Measurements from ENCODE around the gene FAN1. TPM values are rescaled to one million over a fixed set of nuclear protein-coding genes. Genes with fewer than 3 reads are reported as not detected.

Gene FAN1
- total and polyA plus RNA-seq, 5 donors, result 9.2 to 24.4 (median 22.1) TPM

GRCh38 chr15:30919877-30920550 is 16.3 kb downstream of the FAN1 start:
- Histone ChIP-seq H3K27ac (ENCODE audit: low read length) (no peak overlapping the region), H3K4me3 (ENCODE audit: low read length) (no peak overlapping the region), H3K27me3 (ENCODE audit: control insufficient read depth, insufficient read depth) (no peaks in the 10 kb centered on the region), H3K4me1 (ENCODE audit: control insufficient read depth, insufficient read depth, low read length) (peaks cover 5% of the 10 kb centered on the region), H3K9me3 (ENCODE audit: control insufficient read depth, low read length) (no peaks in the 10 kb centered on the region)
- no peak for DNase-seq
- WGBS, result 87% methylated on average over 5 of the region's 5 CpGs
- intact Hi-C loops (cut with DNase I), result no loop called here
- ATAC-seq, result no peak

DNA sequence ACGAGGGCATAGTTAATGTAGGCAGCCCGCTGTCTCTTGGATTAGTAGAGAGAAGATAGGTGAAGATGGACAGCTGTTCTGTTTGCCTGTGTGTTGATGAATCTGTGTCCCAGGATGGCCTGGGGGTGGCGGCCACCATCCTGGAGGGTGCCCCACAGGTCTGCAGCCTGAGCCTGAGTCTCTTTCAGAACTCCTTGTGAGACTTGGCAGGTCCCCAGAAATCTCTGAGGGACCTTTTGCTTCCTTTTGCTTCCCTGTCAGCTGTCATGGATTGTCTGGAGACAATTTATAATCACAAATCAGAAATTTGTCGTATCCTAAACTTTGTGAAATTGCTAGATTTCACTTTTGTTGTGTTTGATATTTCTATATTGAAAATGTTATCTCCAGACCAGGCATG is 17.4 kb downstream of the FAN1 start:
- no peaks in the 10 kb centered on the region for H3K9me3 ChIP-seq (ENCODE audit: control insufficient read depth, low read length)
- ATAC-seq (no peak), DNase-seq (no peak)
- WGBS, result 82% methylated on average over 4 of the region's 4 CpGs
- peaks cover 5% of the 10 kb centered on the region for H3K4me1 ChIP-seq (ENCODE audit: control insufficient read depth, insufficient read depth, low read length)
- intact Hi-C loops (cut with DNase I), result no loop called here
- no peak overlapping the region for H3K27ac ChIP-seq (ENCODE audit: low read length)
- no peak overlapping the region for H3K4me3 ChIP-seq (ENCODE audit: low read length)
- H3K27me3 ChIP-seq (ENCODE audit: control insufficient read depth, insufficient read depth), result no peaks in the 10 kb centered on the region

DNA sequence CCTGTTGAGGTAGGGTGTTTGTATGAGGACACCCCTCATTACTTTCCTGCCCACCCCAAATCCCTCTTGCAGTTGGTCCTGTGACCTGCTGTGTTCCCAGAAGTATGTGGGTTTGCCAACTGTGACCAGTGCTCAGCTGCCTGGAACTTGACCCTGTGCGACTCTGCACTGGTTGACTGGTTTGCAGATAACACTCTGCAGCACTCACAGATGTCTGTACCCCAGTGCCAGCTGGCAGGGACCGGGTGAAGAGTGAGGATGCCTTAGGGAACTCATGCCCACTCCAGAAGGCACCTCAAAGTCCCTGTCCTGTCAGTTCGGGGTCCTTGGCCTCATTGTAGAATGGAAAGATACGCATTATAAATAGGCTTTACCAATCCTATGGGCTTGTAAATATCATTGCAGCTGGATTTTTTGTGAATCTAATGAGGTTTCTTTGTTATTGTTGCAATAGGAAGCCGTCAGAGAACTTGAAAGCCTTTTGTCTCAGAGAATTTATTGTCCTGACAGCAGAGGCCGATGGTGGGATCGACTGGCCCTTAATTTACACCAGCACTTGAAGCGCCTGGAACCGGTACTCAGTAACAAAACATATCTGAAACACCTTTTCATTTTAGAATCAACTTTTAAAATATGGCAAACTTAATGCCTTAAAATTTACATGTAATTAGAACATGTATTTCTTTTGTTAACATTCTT is 18.2 kb downstream of the FAN1 start:
- Histone ChIP-seq H3K4me3 (ENCODE audit: low read length) (no peak overlapping the region), H3K27me3 (ENCODE audit: control insufficient read depth, insufficient read depth) (no peaks in the 10 kb centered on the region), H3K27ac (ENCODE audit: low read length) (peak overlapping the region; percentile 59), H3K9me3 (ENCODE audit: control insufficient read depth, low read length) (no peaks in the 10 kb centered on the region), H3K4me1 (ENCODE audit: control insufficient read depth, insufficient read depth, low read length) (peaks cover 5% of the 10 kb centered on the region)
- 63% methylated on average over 9 of the region's 9 CpGs for WGBS
- ATAC-seq (peak; percentile 87 to 93), DNase-seq (peak; percentile 49 to 84 (median 81))
- intact Hi-C loops (cut with DNase I), result no loop called here

DNA sequence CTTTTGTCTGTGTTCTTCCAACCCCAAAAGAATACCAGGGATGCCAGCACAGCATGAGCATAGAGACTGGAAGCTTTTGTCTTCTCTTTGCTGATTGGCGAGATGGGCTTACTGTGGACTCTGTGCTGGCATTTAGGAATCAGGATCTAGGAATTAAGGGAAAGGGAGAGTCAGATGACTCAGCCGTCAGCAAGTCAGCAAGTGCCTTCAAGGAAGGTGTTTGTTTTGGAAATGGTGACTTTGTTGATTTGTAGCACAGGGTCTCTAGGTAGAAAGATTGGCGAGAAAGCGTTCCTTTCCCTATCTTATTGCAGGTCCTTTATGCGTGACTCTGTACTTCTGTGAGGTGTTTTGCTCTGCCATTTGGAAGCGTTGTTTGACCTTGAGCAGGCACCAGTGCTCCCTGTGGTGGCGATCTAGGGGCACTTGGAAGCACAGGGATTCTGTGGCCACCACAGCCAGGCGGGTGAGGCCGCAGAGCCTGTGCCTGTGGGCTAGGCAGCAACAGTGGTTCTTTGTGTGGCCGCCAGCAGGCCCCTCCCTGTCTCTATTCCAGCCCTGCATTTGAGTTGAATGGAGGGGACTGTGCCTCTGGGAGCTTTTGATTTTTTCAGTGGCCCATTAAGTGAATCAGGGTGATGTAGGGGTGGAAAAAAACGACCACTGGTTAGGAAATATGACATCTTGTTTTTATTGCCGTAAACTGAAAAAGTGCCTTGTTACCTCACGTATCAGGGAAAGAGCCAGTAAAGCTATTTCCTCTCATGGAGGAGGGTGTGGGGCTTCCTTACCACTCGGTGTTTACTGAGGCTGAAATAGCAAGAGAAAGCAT is 19.0 kb downstream of the FAN1 start:
- WGBS, result 62% methylated on average over 14 of the region's 14 CpGs
- Histone ChIP-seq H3K27ac (ENCODE audit: low read length) (peak overlapping the region; percentile 73), H3K4me1 (ENCODE audit: control insufficient read depth, insufficient read depth, low read length) (peaks cover 4% of the 10 kb centered on the region), H3K27me3 (ENCODE audit: control insufficient read depth, insufficient read depth) (no peaks in the 10 kb centered on the region), H3K9me3 (ENCODE audit: control insufficient read depth, low read length) (no peaks in the 10 kb centered on the region), H3K4me3 (ENCODE audit: low read length) (no peak overlapping the region)
- intact Hi-C loops (cut with DNase I), result no loop called here
- ATAC-seq (peak; percentile 56 to 79), DNase-seq (peak in 1 of 3 donors; percentile 67)

DNA sequence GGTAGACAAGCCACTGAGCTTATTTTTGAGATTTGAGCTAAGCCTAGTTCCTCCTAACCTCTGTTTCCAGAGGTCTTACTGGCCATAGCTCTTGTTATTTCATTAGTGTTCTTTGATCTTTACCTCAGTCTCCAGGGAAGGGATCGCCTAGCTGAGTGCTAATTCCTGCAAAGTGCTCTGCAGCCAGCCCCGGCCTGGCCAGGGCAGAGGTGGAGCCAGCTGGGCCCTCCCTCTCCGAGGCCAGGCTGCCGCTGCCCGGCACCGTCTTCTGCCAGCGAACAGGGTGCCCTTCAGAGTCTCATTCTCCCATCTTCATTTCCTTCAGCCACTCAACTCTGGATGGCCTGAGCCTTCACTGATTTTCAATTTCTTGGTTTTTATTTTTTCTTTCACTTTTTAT is 19.7 kb downstream of the FAN1 start:
- H3K27ac ChIP-seq (ENCODE audit: low read length), result peak overlapping the region; percentile 41
- no peaks in the 10 kb centered on the region for H3K27me3 ChIP-seq (ENCODE audit: control insufficient read depth, insufficient read depth)
- H3K4me1 ChIP-seq (ENCODE audit: control insufficient read depth, insufficient read depth, low read length), result peaks cover 4% of the 10 kb centered on the region
- DNase-seq (peak in 2 of 3 donors; percentile 69 to 71), ATAC-seq (peak; percentile 64 to 70)
- intact Hi-C loops (cut with DNase I), result no loop called here
- no peaks in the 10 kb centered on the region for H3K9me3 ChIP-seq (ENCODE audit: control insufficient read depth, low read length)
- H3K4me3 ChIP-seq (ENCODE audit: low read length), result no peak overlapping the region
- 64% methylated on average over 7 of the region's 7 CpGs for WGBS

GRCh38 chr15:30924353-30924752 is 20.6 kb downstream of the FAN1 start:
- no peak overlapping the region for H3K4me3 ChIP-seq (ENCODE audit: low read length)
- 87% methylated on average over 5 of the region's 5 CpGs for WGBS
- DNase-seq (no peak), ATAC-seq (no peak)
- no peak overlapping the region for H3K27ac ChIP-seq (ENCODE audit: low read length)
- H3K4me1 ChIP-seq (ENCODE audit: control insufficient read depth, insufficient read depth, low read length), result peaks cover 4% of the 10 kb centered on the region
- intact Hi-C loops (cut with DNase I), result no loop called here
- H3K27me3 ChIP-seq (ENCODE audit: control insufficient read depth, insufficient read depth), result no peaks in the 10 kb centered on the region
- no peaks in the 10 kb centered on the region for H3K9me3 ChIP-seq (ENCODE audit: control insufficient read depth, low read length)

DNA sequence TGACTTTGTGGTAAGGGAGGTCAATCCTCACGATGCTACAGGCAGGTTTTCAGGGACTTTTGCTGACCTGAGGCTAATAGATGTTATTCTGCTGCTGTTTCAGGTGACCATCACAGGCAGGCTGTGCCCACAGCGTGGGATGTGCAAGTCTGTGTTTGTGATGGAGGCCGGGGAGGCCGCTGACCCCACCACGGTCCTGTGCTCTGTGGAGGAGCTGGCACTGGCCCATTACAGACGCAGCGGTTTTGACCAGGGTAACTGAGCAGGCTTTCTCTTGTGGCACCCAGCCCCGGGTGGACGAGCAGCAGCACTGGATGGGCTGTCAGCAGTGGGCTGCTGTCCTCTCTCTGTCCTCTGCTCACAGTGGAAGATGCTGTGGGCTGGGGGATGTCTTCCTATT is 22.0 kb downstream of the FAN1 start:
- no peak for DNase-seq
- 90% methylated on average over 9 of the region's 9 CpGs for WGBS
- Histone ChIP-seq H3K4me1 (ENCODE audit: control insufficient read depth, insufficient read depth, low read length) (peaks cover 4% of the 10 kb centered on the region), H3K27ac (ENCODE audit: low read length) (no peak overlapping the region), H3K4me3 (ENCODE audit: low read length) (no peak overlapping the region), H3K9me3 (ENCODE audit: control insufficient read depth, low read length) (no peaks in the 10 kb centered on the region), H3K27me3 (ENCODE audit: control insufficient read depth, insufficient read depth) (no peaks in the 10 kb centered on the region)
- intact Hi-C loops (cut with DNase I), result no loop called here
- ATAC-seq, result no peak

- Histone ChIP-seq H3K4me3 (ENCODE audit: low read length) (no peak overlapping the region), H3K27ac (ENCODE audit: low read length) (no peak overlapping the region), H3K9me3 (ENCODE audit: control insufficient read depth, low read length) (no peaks in the 10 kb centered on the region), H3K4me1 (ENCODE audit: control insufficient read depth, insufficient read depth, low read length) (peaks cover 4% of the 10 kb centered on the region), H3K27me3 (ENCODE audit: control insufficient read depth, insufficient read depth) (no peaks in the 10 kb centered on the region)
- intact Hi-C loops (cut with DNase I), result no loop called here
- 95% methylated on average over 8 of the region's 8 CpGs for whole genome bisulfite sequencing
- DNase-seq (no peak), ATAC-seq (no peak)
These were observed 22.4 kb downstream of the FAN1 start for GRCh38 chr15:30926161-30926560.

DNA sequence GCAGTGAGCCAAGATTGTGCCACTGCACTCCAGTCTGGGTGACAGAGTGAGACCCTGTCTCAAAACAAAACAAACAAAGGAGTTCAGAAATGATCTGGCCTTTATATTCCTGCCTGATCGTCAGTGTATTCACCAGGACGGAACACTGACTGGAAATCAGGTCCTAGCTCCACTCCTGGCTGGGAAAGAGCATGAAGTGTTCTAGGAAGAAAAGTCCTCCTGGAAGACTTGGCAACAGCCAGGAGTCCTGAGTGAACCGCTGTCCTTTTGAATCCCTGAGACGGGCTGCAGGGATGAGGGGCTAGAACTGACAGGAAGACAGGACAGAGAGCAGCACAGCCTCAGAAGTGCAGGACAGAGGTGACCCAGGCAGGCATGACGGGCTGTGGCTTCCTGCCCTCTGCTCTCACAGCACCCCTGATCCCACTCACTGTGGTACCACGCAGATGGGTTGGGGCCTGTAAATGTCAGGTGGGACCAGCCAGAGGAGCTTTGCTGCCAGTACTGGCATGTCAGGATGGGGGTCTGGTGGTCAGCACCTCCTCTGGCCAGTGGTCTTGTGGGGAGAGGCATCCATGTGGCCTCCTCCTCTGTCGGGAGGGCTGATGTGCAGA is 23.5 kb downstream of the FAN1 start:
- Histone ChIP-seq H3K27me3 (ENCODE audit: control insufficient read depth, insufficient read depth) (no peaks in the 10 kb centered on the region), H3K27ac (ENCODE audit: low read length) (no peak overlapping the region), H3K4me1 (ENCODE audit: control insufficient read depth, insufficient read depth, low read length) (peaks cover 2% of the 10 kb centered on the region), H3K9me3 (ENCODE audit: control insufficient read depth, low read length) (no peaks in the 10 kb centered on the region), H3K4me3 (ENCODE audit: low read length) (no peak overlapping the region)
- no peak for DNase-seq
- intact Hi-C loops (cut with DNase I), result no loop called here
- WGBS, result 86% methylated on average over 7 of the region's 7 CpGs
- no peak for ATAC-seq

DNA sequence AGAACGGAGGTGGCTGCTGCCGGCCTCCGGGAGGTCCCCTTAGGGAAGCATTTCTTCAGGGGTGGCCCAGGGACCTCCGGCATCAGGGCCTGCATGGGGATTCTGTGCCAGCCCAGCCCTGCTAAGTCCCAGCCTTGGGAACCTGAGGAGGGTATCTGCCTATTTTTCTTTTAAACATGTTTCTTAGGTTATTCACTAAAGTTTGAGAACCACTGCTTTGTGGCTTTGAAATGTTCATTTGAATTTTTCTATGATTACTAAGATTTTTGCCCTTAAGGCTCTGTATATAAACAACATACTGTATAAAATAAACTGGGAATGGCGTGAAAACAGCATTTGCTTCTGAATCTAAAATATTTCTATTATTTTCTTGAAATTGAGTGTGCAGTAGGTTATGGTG is 24.4 kb downstream of the FAN1 start:
- no peak overlapping the region for H3K4me3 ChIP-seq (ENCODE audit: low read length)
- intact Hi-C loops (cut with DNase I), result no loop called here
- peaks cover 2% of the 10 kb centered on the region for H3K4me1 ChIP-seq (ENCODE audit: control insufficient read depth, insufficient read depth, low read length)
- WGBS, result 87% methylated on average over 5 of the region's 5 CpGs
- no peak overlapping the region for H3K27ac ChIP-seq (ENCODE audit: low read length)
- H3K27me3 ChIP-seq (ENCODE audit: control insufficient read depth, insufficient read depth), result no peaks in the 10 kb centered on the region
- ATAC-seq (no peak), DNase-seq (no peak)
- H3K9me3 ChIP-seq (ENCODE audit: control insufficient read depth, low read length), result no peaks in the 10 kb centered on the region
